Urinary bladder (tissue), 4 donors: ENCODE data around the gene KRT83. TPM values are rescaled to one million over a fixed set of nuclear protein-coding genes. Genes with fewer than 3 reads are reported as not detected.

Source experiments
- DNase-seq: peaks from one replicate; pipeline ENCODE4 v3.0.0-alpha.2; 2015; ENCODE audit errors: extremely low spot score
- H3K27ac ChIP-seq: one replicate; pipeline ENCODE4 v1.5.1; 2013; ENCODE audit warnings: low read depth, mild to moderate bottlenecking, moderate library complexity
- H3K36me3 ChIP-seq: one replicate; pipeline ENCODE4 v1.6.1; 2013; ENCODE audit warnings: mild to moderate bottlenecking, moderate library complexity; ENCODE audit not compliant: insufficient read depth
- H3K4me1 ChIP-seq: one replicate; pipeline ENCODE4 v1.6.1; 2013; ENCODE audit warnings: mild to moderate bottlenecking, moderate library complexity; ENCODE audit not compliant: insufficient read depth
- H3K4me3 ChIP-seq: one replicate; pipeline ENCODE4 v1.5.1; 2013; ENCODE audit warnings: low read depth, low read length
- WGBS: extraction: QIAGEN DNeasy Blood & Tissue Kit; methylation state at CpG from one replicate; pipeline ENCODE4 v1.1.7; 2013; 5-methylcytosine and 5-hydroxymethylcytosine counted together
- polyA plus RNA-seq: library from polyadenylated mRNA; stranded (reverse); fragments of 200-250 nt; gene quantifications from one replicate; pipeline ENCODE4 v1.2.3, GENCODE V29; 2013
- total RNA-seq: library from RNA; depleted of rRNA; stranded (reverse); fragments of >200 nt; gene quantifications from one replicate; pipeline ENCODE4 v1.2.3, GENCODE V29; 2014
- donor health status: healthy with polysubstance abuse.
- donor health status: healthy.

Gene KRT83
- total and polyA plus RNA-seq, 2 donors: not detected

GRCh38 chr12:52359621-52360061, 38.4 kb upstream of the KRT83 start:
- Histone ChIP-seq H3K36me3 (no peaks in the 10 kb centered on the region), H3K4me3 (no peak overlapping the region), H3K4me1 (no peaks in the 10 kb centered on the region), H3K27ac (no peak overlapping the region)
- DNase-seq: no peak
- 77% methylated on average over 5 of the region's 5 CpGs for WGBS

GRCh38 chr12:52358575-52359350, 37.6 kb upstream of the KRT83 start:
- no peak for DNase-seq
- 81% methylated on average over 5 of the region's 5 CpGs for WGBS
- H3K27ac ChIP-seq: no peak overlapping the region
- H3K4me1 ChIP-seq: no peaks in the 10 kb centered on the region
- H3K4me3 ChIP-seq: no peak overlapping the region
- H3K36me3 ChIP-seq: no peaks in the 10 kb centered on the region

- no peak for DNase-seq
These were observed 35.8 kb upstream of the KRT83 start for GRCh38 chr12:52356762-52357580.

GRCh38 chr12:52356031-52356761, 35.0 kb upstream of the KRT83 start:
- Histone ChIP-seq H3K4me3 (no peak overlapping the region), H3K27ac (no peak overlapping the region), H3K4me1 (no peaks in the 10 kb centered on the region), H3K36me3 (no peaks in the 10 kb centered on the region)
- no peak for DNase-seq
- WGBS: 94% methylated on average over 56 of the region's 56 CpGs

More at GRCh38 chr12:52356762-52357580, 35.8 kb upstream of the KRT83 start:
- Histone ChIP-seq H3K36me3 (no peaks in the 10 kb centered on the region), H3K4me3 (no peak overlapping the region), H3K27ac (no peak overlapping the region), H3K4me1 (no peaks in the 10 kb centered on the region)
- WGBS: 92% methylated on average over 20 of the region's 20 CpGs

GRCh38 chr12:52355176-52355575, 34.0 kb upstream of the KRT83 start:
- Histone ChIP-seq H3K4me3 (no peak overlapping the region), H3K27ac (no peak overlapping the region), H3K4me1 (no peaks in the 10 kb centered on the region), H3K36me3 (no peaks in the 10 kb centered on the region)
- WGBS: 93% methylated on average over 8 of the region's 8 CpGs
- no peak for DNase-seq

- Histone ChIP-seq H3K27ac (no peak overlapping the region), H3K36me3 (no peaks in the 10 kb centered on the region), H3K4me3 (no peak overlapping the region), H3K4me1 (no peaks in the 10 kb centered on the region)
- WGBS: 40% methylated on average over 5 of the region's 5 CpGs
- no peak for DNase-seq
These were observed 33.0 kb upstream of the KRT83 start for GRCh38 chr12:52354200-52354599.

GRCh38 chr12:52353766-52354165, 32.6 kb upstream of the KRT83 start:
- H3K4me3 ChIP-seq: no peak overlapping the region
- 68% methylated on average over 3 of the region's 3 CpGs for WGBS
- no peak overlapping the region for H3K27ac ChIP-seq
- no peak for DNase-seq
- no peaks in the 10 kb centered on the region for H3K4me1 ChIP-seq
- H3K36me3 ChIP-seq: no peaks in the 10 kb centered on the region

- Histone ChIP-seq H3K4me3 (no peak overlapping the region), H3K36me3 (no peaks in the 10 kb centered on the region), H3K4me1 (no peaks in the 10 kb centered on the region), H3K27ac (no peak overlapping the region)
- no peak for DNase-seq
- 84% methylated on average over 2 of the region's 2 CpGs for WGBS
These were observed 31.8 kb upstream of the KRT83 start for GRCh38 chr12:52352951-52353350.

- Histone ChIP-seq H3K4me3 (no peak overlapping the region), H3K27ac (no peak overlapping the region), H3K4me1 (no peaks in the 10 kb centered on the region), H3K36me3 (no peaks in the 10 kb centered on the region)
- 56% methylated on average over 9 of the region's 9 CpGs for WGBS
- DNase-seq: no peak
These were observed 30.2 kb upstream of the KRT83 start for GRCh38 chr12:52351196-52352059.

GRCh38 chr12:52350786-52351185, 29.6 kb upstream of the KRT83 start:
- Histone ChIP-seq H3K4me1 (no peaks in the 10 kb centered on the region), H3K4me3 (no peak overlapping the region), H3K27ac (no peak overlapping the region), H3K36me3 (no peaks in the 10 kb centered on the region)
- DNase-seq: no peak
- 95% methylated on average over 5 of the region's 5 CpGs for WGBS

- WGBS: 94% methylated on average over 8 of the region's 8 CpGs
- Histone ChIP-seq H3K4me1 (no peaks in the 10 kb centered on the region), H3K27ac (no peak overlapping the region), H3K4me3 (no peak overlapping the region), H3K36me3 (no peaks in the 10 kb centered on the region)
- DNase-seq: no peak
These were observed 28.9 kb upstream of the KRT83 start for GRCh38 chr12:52350021-52350620.

- no peak overlapping the region for H3K4me3 ChIP-seq
- H3K36me3 ChIP-seq: no peaks in the 10 kb centered on the region
- no peak for DNase-seq
- H3K4me1 ChIP-seq: no peaks in the 10 kb centered on the region
- H3K27ac ChIP-seq: no peak overlapping the region
- 62% methylated on average over 6 of the region's 6 CpGs for WGBS
These were observed 28.0 kb upstream of the KRT83 start for GRCh38 chr12:52349196-52349595.
